K562 treated with DMSO at 1 percent for 12 hours (cell line): ENCODE measurements around the gene ARRB2. TPM values are rescaled to one million over a fixed set of nuclear protein-coding genes. Genes with fewer than 3 reads are reported as not detected.

Source experiments
- total RNA-seq: library from RNA; unstranded; fragments of 300-600 nt; gene quantifications from 2 replicates; pipeline ENCODE4 v1.2.3, GENCODE V29; 2022; ENCODE audit not compliant: insufficient read depth

Gene ARRB2
- total RNA-seq, result 16.6 and 23.4 TPM in 2 replicates

DNA sequence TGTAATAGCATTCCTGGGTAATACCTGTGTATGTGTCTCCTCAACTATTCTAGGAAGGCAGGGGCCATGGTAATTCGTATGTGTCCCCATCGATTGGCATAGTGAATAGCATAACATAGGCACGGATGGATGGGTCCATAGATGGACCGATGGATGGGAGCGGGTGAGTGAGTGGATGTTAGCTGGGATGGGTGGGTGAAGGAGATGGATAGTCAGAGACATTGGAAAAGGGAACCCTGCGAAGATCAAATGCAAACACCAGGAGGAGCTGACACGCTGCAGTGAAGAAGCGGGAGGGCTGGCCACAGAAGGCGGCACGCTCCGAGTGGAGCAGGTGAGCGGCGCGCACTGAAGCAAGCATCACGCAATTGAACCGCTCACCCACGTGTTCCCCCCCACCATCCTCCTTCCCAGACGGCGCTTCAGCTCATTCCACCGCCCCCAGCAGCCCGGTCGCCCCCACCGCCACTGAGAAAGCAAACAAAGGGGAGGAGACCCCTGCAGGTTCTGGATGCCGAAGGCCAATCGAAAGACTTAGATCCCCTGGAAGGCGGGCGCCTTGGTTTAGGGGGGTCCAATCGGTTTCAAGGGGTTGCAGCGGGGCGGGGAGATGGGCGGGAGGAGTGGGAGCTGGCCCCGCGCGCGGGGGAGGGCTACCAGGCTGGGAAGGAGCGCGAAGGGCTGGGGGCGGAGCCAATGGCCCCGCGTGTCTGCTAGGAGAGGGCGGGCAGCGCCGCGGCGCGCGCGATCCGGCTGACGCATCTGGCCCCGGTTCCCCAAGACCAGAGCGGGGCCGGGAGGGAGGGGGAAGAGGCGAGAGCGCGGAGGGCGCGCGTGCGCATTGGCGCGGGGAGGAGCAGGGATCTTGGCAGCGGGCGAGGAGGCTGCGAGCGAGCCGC, at the start of gene ARRB2:
Gene ARRB2 (plus strand): TSS at position 839 of the 899 bp plus-strand sequence. CDS start 90 bp downstream, outside the sequence.

GRCh38 chr17:4739122-4740024, 28.9 kb downstream of the ARRB2 start, which contains the start of the genes CXCL16 and ZMYND15:
Gene CXCL16 (minus strand): TSS chr17:4739928. CDS start chr17:4739339, 589 bp downstream.
Gene ZMYND15 (plus strand): TSS chr17:4739833. CDS start chr17:4740549, 716 bp downstream.

Other genes starting within 250 kb of the ARRB2 start
- not detected in 2 replicates for gene SPNS2, start 211.8 kb upstream of the ARRB2 start, total RNA-seq
- 3.9 and 14.4 TPM in 2 replicates for gene MYBBP1A, start 155.2 kb upstream of the ARRB2 start, total RNA-seq
- gene GGT6, start 150.1 kb upstream of the ARRB2 start, total RNA-seq, result not detected in 2 replicates
- not detected in 2 replicates for gene SMTNL2, start 126.1 kb upstream of the ARRB2 start, total RNA-seq
- not detected in 2 replicates for gene ALOX15, start 69.0 kb upstream of the ARRB2 start, total RNA-seq
- gene PELP1, start 6.5 kb upstream of the ARRB2 start, total RNA-seq, result 27.5 and 53.1 TPM in 2 replicates
- 6.8 and 7.9 TPM in 2 replicates for gene MED11, start 20.8 kb downstream of the ARRB2 start, total RNA-seq
- gene ZMYND15, start 29.2 kb downstream of the ARRB2 start, total RNA-seq, result not detected in 2 replicates
- gene CXCL16, start 29.3 kb downstream of the ARRB2 start, total RNA-seq, result 0.85 TPM in 1 of 2 replicates, not detected in the other
- not detected in 2 replicates for gene TM4SF5, start 61.3 kb downstream of the ARRB2 start, total RNA-seq
- gene VMO1, start 75.7 kb downstream of the ARRB2 start, total RNA-seq, result not detected in 2 replicates
- 1.0 and 1.7 TPM in 2 replicates for gene GLTPD2, start 78.3 kb downstream of the ARRB2 start, total RNA-seq
- 171 and 204 TPM in 2 replicates for gene PSMB6, start 85.5 kb downstream of the ARRB2 start, total RNA-seq
- 10.0 and 10.2 TPM in 2 replicates for gene PLD2, start 96.5 kb downstream of the ARRB2 start, total RNA-seq
- 11.8 and 28.5 TPM in 2 replicates for gene MINK1, start 122.7 kb downstream of the ARRB2 start, total RNA-seq
- 0.31 TPM in 1 of 2 replicates, not detected in the other for gene C17orf107, start 188.9 kb downstream of the ARRB2 start, total RNA-seq
- not detected in 2 replicates for gene CHRNE, start 192.5 kb downstream of the ARRB2 start, total RNA-seq
- 1.9 TPM in 1 of 2 replicates, not detected in the other for gene GP1BA, start 221.6 kb downstream of the ARRB2 start, total RNA-seq
- 56.3 and 66.0 TPM in 2 replicates for gene SLC25A11, start 229.4 kb downstream of the ARRB2 start, total RNA-seq
- 44.1 and 44.9 TPM in 2 replicates for gene RNF167, start 229.6 kb downstream of the ARRB2 start, total RNA-seq
- 500 and 571 TPM in 2 replicates for gene PFN1, start 237.9 kb downstream of the ARRB2 start, total RNA-seq
- 11.9 and 14.1 TPM in 2 replicates for gene ENO3, start 240.5 kb downstream of the ARRB2 start, total RNA-seq